ENCODE results near the gene TK2. TPM values are rescaled to one million over a fixed set of nuclear protein-coding genes. Genes with fewer than 3 reads are reported as not detected.

The TK2 gene
- total and polyA plus RNA-seq, 9 of the 15 experiments (the other 6 are each of a cell fraction or from before 2014, with no cell fraction given): 1.1 to 10.2 (median 5.3) TPM

DNA sequence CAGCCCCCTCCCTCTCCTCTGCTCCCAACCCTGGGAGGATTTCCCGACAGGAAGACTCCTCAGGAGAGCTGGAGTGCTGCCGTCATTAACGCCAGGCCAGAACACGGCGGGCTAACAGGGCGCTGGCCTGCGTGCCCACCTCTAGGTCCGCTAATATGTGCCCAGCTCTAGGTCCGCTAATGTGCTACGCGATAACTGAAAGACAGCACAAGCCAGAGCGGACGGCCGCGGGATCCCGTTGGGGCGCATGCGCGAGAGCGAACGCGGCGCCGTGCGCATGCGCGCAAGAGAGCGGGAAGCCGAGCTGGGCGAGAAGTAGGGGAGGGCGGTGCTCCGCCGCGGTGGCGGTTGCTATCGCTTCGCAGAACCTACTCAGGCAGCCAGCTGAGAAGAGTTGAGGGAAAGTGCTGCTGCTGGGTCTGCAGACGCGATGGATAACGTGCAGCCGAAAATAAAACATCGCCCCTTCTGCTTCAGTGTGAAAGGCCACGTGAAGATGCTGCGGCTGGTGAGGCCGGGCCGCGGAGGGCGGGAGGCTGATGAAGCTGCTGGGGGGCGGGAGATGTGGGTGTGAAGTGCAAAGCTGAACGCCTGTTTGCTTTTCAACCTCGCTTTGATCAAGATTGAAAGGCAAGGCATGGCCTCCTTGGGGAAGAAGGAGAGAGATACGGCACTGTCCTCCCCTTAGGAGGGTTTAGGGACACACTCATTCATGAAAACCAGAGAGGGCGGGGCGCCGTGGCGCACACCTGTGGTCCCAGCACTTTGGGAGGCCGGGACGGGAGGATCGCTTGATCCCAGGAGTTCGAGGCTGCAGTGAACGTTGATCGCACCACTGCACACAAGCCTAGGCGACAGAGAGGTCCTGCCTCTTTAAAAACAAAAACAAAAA, 2.6 kb upstream of the TK2 start, which contains the start of gene CKLF (continued):
- TF ChIP-seq ILF3 (IDR thresholded peaks at IDR 0.05; ENCODE audit: borderline replicate concordance) (no peak), ZBTB2 (IDR thresholded peaks at IDR 0.05) (peak; percentile 100), THRAP3 (IDR thresholded peaks at IDR 0.05; ENCODE audit: borderline replicate concordance) (no peak), XRCC5 (IDR thresholded peaks at IDR 0.05; ENCODE audit: low read depth, low read length) (0 out of 2 replicates have a peak, but pooled peaks have one; percentile 25), ELF1 (tag; IDR thresholded peaks at IDR 0.05) (no peak), IRF2 (CRISPR knock-in tag; IDR thresholded peaks at IDR 0.05) (peak; percentile 83; the same call in 1 of the 2 replicates), SNIP1 (IDR thresholded peaks at IDR 0.05; ENCODE audit: low read depth) (no peak), SMAD2 (IDR thresholded peaks at IDR 0.05; ENCODE audit: low read depth, low read length) (no peak), CBX1 (IDR thresholded peaks at IDR 0.05; ENCODE audit: low read depth) (no peak; the same call in 1 of the 2 replicates)
- TF ChIP-seq, protein P1, sequence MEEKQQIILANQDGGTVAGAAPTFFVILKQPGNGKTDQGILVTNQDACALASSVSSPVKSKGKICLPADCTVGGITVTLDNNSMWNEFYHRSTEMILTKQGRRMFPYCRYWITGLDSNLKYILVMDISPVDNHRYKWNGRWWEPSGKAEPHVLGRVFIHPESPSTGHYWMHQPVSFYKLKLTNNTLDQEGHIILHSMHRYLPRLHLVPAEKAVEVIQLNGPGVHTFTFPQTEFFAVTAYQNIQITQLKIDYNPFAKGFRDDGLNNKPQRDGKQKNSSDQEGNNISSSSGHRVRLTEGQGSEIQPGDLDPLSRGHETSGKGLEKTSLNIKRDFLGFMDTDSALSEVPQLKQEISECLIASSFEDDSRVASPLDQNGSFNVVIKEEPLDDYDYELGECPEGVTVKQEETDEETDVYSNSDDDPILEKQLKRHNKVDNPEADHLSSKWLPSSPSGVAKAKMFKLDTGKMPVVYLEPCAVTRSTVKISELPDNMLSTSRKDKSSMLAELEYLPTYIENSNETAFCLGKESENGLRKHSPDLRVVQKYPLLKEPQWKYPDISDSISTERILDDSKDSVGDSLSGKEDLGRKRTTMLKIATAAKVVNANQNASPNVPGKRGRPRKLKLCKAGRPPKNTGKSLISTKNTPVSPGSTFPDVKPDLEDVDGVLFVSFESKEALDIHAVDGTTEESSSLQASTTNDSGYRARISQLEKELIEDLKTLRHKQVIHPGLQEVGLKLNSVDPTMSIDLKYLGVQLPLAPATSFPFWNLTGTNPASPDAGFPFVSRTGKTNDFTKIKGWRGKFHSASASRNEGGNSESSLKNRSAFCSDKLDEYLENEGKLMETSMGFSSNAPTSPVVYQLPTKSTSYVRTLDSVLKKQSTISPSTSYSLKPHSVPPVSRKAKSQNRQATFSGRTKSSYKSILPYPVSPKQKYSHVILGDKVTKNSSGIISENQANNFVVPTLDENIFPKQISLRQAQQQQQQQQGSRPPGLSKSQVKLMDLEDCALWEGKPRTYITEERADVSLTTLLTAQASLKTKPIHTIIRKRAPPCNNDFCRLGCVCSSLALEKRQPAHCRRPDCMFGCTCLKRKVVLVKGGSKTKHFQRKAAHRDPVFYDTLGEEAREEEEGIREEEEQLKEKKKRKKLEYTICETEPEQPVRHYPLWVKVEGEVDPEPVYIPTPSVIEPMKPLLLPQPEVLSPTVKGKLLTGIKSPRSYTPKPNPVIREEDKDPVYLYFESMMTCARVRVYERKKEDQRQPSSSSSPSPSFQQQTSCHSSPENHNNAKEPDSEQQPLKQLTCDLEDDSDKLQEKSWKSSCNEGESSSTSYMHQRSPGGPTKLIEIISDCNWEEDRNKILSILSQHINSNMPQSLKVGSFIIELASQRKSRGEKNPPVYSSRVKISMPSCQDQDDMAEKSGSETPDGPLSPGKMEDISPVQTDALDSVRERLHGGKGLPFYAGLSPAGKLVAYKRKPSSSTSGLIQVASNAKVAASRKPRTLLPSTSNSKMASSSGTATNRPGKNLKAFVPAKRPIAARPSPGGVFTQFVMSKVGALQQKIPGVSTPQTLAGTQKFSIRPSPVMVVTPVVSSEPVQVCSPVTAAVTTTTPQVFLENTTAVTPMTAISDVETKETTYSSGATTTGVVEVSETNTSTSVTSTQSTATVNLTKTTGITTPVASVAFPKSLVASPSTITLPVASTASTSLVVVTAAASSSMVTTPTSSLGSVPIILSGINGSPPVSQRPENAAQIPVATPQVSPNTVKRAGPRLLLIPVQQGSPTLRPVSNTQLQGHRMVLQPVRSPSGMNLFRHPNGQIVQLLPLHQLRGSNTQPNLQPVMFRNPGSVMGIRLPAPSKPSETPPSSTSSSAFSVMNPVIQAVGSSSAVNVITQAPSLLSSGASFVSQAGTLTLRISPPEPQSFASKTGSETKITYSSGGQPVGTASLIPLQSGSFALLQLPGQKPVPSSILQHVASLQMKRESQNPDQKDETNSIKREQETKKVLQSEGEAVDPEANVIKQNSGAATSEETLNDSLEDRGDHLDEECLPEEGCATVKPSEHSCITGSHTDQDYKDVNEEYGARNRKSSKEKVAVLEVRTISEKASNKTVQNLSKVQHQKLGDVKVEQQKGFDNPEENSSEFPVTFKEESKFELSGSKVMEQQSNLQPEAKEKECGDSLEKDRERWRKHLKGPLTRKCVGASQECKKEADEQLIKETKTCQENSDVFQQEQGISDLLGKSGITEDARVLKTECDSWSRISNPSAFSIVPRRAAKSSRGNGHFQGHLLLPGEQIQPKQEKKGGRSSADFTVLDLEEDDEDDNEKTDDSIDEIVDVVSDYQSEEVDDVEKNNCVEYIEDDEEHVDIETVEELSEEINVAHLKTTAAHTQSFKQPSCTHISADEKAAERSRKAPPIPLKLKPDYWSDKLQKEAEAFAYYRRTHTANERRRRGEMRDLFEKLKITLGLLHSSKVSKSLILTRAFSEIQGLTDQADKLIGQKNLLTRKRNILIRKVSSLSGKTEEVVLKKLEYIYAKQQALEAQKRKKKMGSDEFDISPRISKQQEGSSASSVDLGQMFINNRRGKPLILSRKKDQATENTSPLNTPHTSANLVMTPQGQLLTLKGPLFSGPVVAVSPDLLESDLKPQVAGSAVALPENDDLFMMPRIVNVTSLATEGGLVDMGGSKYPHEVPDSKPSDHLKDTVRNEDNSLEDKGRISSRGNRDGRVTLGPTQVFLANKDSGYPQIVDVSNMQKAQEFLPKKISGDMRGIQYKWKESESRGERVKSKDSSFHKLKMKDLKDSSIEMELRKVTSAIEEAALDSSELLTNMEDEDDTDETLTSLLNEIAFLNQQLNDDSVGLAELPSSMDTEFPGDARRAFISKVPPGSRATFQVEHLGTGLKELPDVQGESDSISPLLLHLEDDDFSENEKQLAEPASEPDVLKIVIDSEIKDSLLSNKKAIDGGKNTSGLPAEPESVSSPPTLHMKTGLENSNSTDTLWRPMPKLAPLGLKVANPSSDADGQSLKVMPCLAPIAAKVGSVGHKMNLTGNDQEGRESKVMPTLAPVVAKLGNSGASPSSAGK (IDR thresholded peaks at IDR 0.05): peak; percentile 100
- TF ChIP-seq, protein P2, sequence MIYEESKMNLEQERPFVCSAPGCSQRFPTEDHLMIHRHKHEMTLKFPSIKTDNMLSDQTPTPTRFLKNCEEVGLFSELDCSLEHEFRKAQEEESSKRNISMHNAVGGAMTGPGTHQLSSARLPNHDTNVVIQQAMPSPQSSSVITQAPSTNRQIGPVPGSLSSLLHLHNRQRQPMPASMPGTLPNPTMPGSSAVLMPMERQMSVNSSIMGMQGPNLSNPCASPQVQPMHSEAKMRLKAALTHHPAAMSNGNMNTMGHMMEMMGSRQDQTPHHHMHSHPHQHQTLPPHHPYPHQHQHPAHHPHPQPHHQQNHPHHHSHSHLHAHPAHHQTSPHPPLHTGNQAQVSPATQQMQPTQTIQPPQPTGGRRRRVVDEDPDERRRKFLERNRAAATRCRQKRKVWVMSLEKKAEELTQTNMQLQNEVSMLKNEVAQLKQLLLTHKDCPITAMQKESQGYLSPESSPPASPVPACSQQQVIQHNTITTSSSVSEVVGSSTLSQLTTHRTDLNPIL (CRISPR knock-in tag; IDR thresholded peaks at IDR 0.05): no peak
